Keratinocyte (primary cell): Measurements from ENCODE around the gene NDEL1. TPM values are rescaled to one million over a fixed set of nuclear protein-coding genes. Genes with fewer than 3 reads are reported as not detected.

ENCODE experiments used
- DNase-seq: peaks from one replicate; pipeline ENCODE4 v3.0.0-alpha.2; 2011; ENCODE audit warnings: low read depth, missing footprints, low spot score
- FAIRE-seq: peaks from 2 replicates; lab custom pipeline; 2011; peaks lifted over from hg19 to GRCh38; lab: Jason Lieb, UNC
- H2AFZ ChIP-seq: 2 replicates; pipeline ENCODE4 v1.6.0; 2012; ENCODE audit warnings: low read length, control low read depth, inconsistent platforms; ENCODE audit not compliant: control insufficient read depth
- H3K27ac ChIP-seq: 2 replicates; pipeline ENCODE4 v1.5.1; 2011; ENCODE audit warnings: low read length; ENCODE audit not compliant: control insufficient read depth, insufficient read depth
- H3K27me3 ChIP-seq: 3 replicates; pipeline ENCODE4 v1.6.0; 2011; ENCODE audit warnings: low read length; ENCODE audit not compliant: control insufficient read depth, insufficient read depth; ENCODE audit errors: extremely low read depth
- H3K36me3 ChIP-seq, 2 experiments: 2 replicates in 1 of 2; 3 replicates in 1 of 2; pipeline ENCODE4 v1.5.1; 2011; ENCODE audit warnings: low read length in 2 of 2, mild to moderate bottlenecking in 1 of 2; ENCODE audit not compliant: control insufficient read depth in 2 of 2, insufficient read depth in 2 of 2; ENCODE audit errors: extremely low read depth in 1 of 2
- H3K4me1 ChIP-seq: 3 replicates; pipeline ENCODE4 v1.5.1; 2011; ENCODE audit warnings: low read length; ENCODE audit not compliant: control insufficient read depth, insufficient read depth; ENCODE audit errors: extremely low read depth
- H3K4me2 ChIP-seq: 3 replicates; pipeline ENCODE4 v1.6.0; 2011; ENCODE audit warnings: low read depth, low read length; ENCODE audit not compliant: control insufficient read depth, insufficient read depth; ENCODE audit errors: extremely low read depth
- H3K4me3 ChIP-seq, 3 experiments: fragments of 200-600 bp in 1 of 3; sonication (generic) in 1 of 3; 2 replicates in 2 of 3; 3 replicates in 1 of 3; pipeline ENCODE4 v1.5.1; 2011 to 2016; ENCODE audit warnings: low read length in 3 of 3, mild to moderate bottlenecking in 3 of 3, control low read depth in 2 of 3, inconsistent platforms in 1 of 3, low read depth in 1 of 3, mixed read lengths in 1 of 3, mixed run types in 1 of 3, moderate library complexity in 1 of 3; ENCODE audit not compliant: control insufficient read depth in 2 of 3, insufficient read depth in 2 of 3; ENCODE audit errors: extremely low read depth in 1 of 3
- H3K79me2 ChIP-seq: 2 replicates; pipeline ENCODE4 v1.6.0; 2012; ENCODE audit warnings: low read length; ENCODE audit not compliant: control insufficient read depth, insufficient read depth
- H3K9ac ChIP-seq: 3 replicates; pipeline ENCODE4 v1.6.0; 2011; ENCODE audit warnings: low read length; ENCODE audit not compliant: control insufficient read depth, insufficient read depth; ENCODE audit errors: extremely low read depth
- H3K9me1 ChIP-seq: 3 replicates; pipeline ENCODE4 v1.6.0; 2011; ENCODE audit warnings: low read length; ENCODE audit not compliant: control insufficient read depth, insufficient read depth; ENCODE audit errors: extremely low read depth
- H3K9me3 ChIP-seq: 2 replicates; pipeline ENCODE4 v1.5.1; 2012; ENCODE audit warnings: low read depth, low read length; ENCODE audit not compliant: control insufficient read depth
- H4K20me1 ChIP-seq: 3 replicates; pipeline ENCODE4 v1.6.0; 2011; ENCODE audit warnings: low read length; ENCODE audit not compliant: control insufficient read depth, insufficient read depth; ENCODE audit errors: extremely low read depth
- EZH2 ChIP-seq: IDR thresholded peaks from one replicate; pipeline ENCODE4 v1.6.1; 2012; ENCODE audit warnings: inconsistent platforms, mild to moderate bottlenecking, low read length, moderate library complexity
- dilution Hi-C: fragments of 300-500 bp; cut with MboI; formaldehyde crosslinking; loops from one replicate; pipeline ENCODE4 v1.7.0; 2020; ENCODE audit warnings: low sequenced_read_pairs; ENCODE audit not compliant: extremely low pct_ligation_motif_present
- polyA plus RNA-seq, 5 experiments: library from polyadenylated mRNA; depleted of rRNA in 3 of 5; stranded (reverse) in 3 of 5; stranded (forward) in 1 of 5; unstranded in 1 of 5; fragments of >200 nt; gene quantifications; 1 replicate in 1 of 5; 2 replicates in 3 of 5; 3 replicates in 1 of 5; pipeline versions ENCODE4 v1.2.1 to v1.2.3, GENCODE V29; 2011 to 2012; ENCODE audit warnings: missing spikeins in 2 of 5, low read depth in 1 of 5, low replicate concordance in 1 of 5
- TF ChIP-seq, protein P1 (sequence below), 3 experiments: IDR thresholded peaks in 1 of 3; conservative IDR thresholded peaks in 1 of 3; optimal IDR thresholded peaks in 1 of 3; 2 replicates in 2 of 3; 3 replicates in 1 of 3; pipeline versions ENCODE3 to v1.5.1; 2011; ENCODE audit warnings: low read length in 3 of 3, mild to moderate bottlenecking in 3 of 3, moderate library complexity in 2 of 3, control low read depth in 1 of 3, inconsistent platforms in 1 of 3; ENCODE audit not compliant: insufficient read depth in 2 of 3; ENCODE audit errors: extremely low read depth in 1 of 3

Gene NDEL1
- polyA plus RNA-seq, 1 donor (not counting 4 experiments of a cell fraction or from before 2014, with no cell fraction given), result 76.8 TPM

DNA sequence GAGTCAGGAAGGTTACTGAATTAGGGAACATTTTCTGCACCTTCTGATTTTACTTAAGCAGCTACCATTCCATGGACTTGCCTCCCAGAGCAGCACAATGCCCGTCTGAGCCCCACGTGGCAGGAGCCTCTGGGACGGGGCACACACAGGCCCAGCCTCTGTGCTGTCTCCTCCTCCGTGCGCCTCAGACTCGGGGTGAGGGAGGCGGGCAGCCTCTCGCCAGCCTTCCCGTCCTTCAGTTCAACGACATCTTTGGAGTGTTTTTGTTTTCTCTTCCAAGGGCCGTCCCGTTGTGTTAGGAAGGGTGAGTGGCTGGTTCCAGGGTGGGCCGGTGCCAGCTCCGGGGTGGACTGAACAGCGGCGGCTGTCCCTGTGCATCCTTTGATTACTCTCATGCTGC is 31.8 kb downstream of the NDEL1 start:
- peaks cover 51% of the 10 kb centered on the region for H3K79me2 ChIP-seq

GRCh38 chr17:8468127-8468526 is 32.4 kb downstream of the NDEL1 start:
- Histone ChIP-seq H2AFZ (no peak overlapping the region), H3K27me3 (no peaks in the 10 kb centered on the region), H3K9ac (no peak overlapping the region), H3K4me1 (peaks cover 27% of the 10 kb centered on the region), H3K79me2 (peaks cover 46% of the 10 kb centered on the region), H3K4me3 (no peak overlapping the region), H3K36me3 (peaks cover 37 to 38% of the 10 kb centered on the region in 2 experiments), H3K9me3 (no peaks in the 10 kb centered on the region), H3K4me2 (no peak overlapping the region), H4K20me1 (peaks cover 23% of the 10 kb centered on the region), H3K27ac (no peak overlapping the region), H3K9me1 (peaks cover 3% of the 10 kb centered on the region)
- dilution Hi-C loops, result no loop called here
- DNase-seq (no peak), FAIRE-seq (no peak)
- TF ChIP-seq, protein P1, sequence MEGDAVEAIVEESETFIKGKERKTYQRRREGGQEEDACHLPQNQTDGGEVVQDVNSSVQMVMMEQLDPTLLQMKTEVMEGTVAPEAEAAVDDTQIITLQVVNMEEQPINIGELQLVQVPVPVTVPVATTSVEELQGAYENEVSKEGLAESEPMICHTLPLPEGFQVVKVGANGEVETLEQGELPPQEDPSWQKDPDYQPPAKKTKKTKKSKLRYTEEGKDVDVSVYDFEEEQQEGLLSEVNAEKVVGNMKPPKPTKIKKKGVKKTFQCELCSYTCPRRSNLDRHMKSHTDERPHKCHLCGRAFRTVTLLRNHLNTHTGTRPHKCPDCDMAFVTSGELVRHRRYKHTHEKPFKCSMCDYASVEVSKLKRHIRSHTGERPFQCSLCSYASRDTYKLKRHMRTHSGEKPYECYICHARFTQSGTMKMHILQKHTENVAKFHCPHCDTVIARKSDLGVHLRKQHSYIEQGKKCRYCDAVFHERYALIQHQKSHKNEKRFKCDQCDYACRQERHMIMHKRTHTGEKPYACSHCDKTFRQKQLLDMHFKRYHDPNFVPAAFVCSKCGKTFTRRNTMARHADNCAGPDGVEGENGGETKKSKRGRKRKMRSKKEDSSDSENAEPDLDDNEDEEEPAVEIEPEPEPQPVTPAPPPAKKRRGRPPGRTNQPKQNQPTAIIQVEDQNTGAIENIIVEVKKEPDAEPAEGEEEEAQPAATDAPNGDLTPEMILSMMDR (optimal IDR thresholded peaks at IDR 0.05 in 1 of 3, IDR thresholded peaks at IDR 0.05 in 1 of 3, conservative IDR thresholded peaks at IDR 0.05 in 1 of 3; ENCODE audit: extremely low read depth in 1 of 3, insufficient read depth in 2 of 3, low read length in 3 of 3), result no peak
- no peak for TF ChIP-seq EZH2

More for the DNA sequence above, 31.8 kb downstream of the NDEL1 start:
- H3K4me1 ChIP-seq, result peaks cover 27% of the 10 kb centered on the region
- no peak overlapping the region for H3K27ac ChIP-seq
- H3K36me3 ChIP-seq, result peaks cover 38 to 43% of the 10 kb centered on the region in 2 experiments
- DNase-seq, result no peak
- no peaks in the 10 kb centered on the region for H3K27me3 ChIP-seq
- no peak overlapping the region for H2AFZ ChIP-seq
- dilution Hi-C loops, result no loop called here
- no peak overlapping the region for H3K4me3 ChIP-seq
- H4K20me1 ChIP-seq, result peaks cover 23% of the 10 kb centered on the region
- no peak overlapping the region for H3K9ac ChIP-seq
- no peak for FAIRE-seq
- H3K9me1 ChIP-seq, result peaks cover 3% of the 10 kb centered on the region
- no peak overlapping the region for H3K4me2 ChIP-seq
- TF ChIP-seq, protein P1 (optimal IDR thresholded peaks at IDR 0.05 in 1 of 3, IDR thresholded peaks at IDR 0.05 in 1 of 3, conservative IDR thresholded peaks at IDR 0.05 in 1 of 3; ENCODE audit: extremely low read depth in 1 of 3, insufficient read depth in 2 of 3, low read length in 3 of 3), result no peak
- TF ChIP-seq EZH2, result no peak
- H3K9me3 ChIP-seq, result no peaks in the 10 kb centered on the region
